Tibial artery (tissue), 4 donors: ENCODE data around the gene PKLR.
A peak's percentile ranks its signal among the peaks of the same experiment; 100 is the strongest.
"Not testable (repeated sequence)": the region's sequence is repeated elsewhere in the genome, so short reads cannot be mapped to it uniquely, and the experiment has no call there.

Experiments used
- DNase-seq, 2 donors: peaks; one replicate each; pipeline ENCODE4 v3.0.0-alpha.2; 2019
- H3K27ac ChIP-seq, 2 donors: fragments of 200-600 bp; sonication (generic) in 1 of 2; 1 replicate in 1 of 2; 2 replicates in 1 of 2; pipeline ENCODE4 v1.5.1; 2018 to 2019; ENCODE audit warnings: mild to moderate bottlenecking in 1 of 2
- H3K27me3 ChIP-seq, 2 donors: fragments of 200-600 bp; sonication (generic) in 1 of 2; one replicate each; pipeline versions ENCODE4 v1.5.1 to v1.6.0; 2016 to 2019
- H3K36me3 ChIP-seq, 3 donors: fragments of 200-600 bp; sonication (generic) in 2 of 3; one replicate each; pipeline ENCODE4 v1.5.1; 2016 to 2019; ENCODE audit warnings: mild to moderate bottlenecking in 2 of 3
- H3K4me1 ChIP-seq, 4 donors: fragments of 200-600 bp; sonication (generic) in 2 of 4; 1 replicate in 3 of 4; 2 replicates in 1 of 4; pipeline ENCODE4 v1.5.1; 2016 to 2019
- H3K4me3 ChIP-seq, 2 donors: fragments of 200-600 bp; sonication (generic) in 1 of 2; 1 replicate in 1 of 2; 2 replicates in 1 of 2; pipeline ENCODE4 v1.5.1; 2018 to 2019; ENCODE audit warnings: mild to moderate bottlenecking in 2 of 2
- H3K9me3 ChIP-seq, 3 donors: fragments of 200-600 bp; sonication (generic) in 1 of 3; one replicate each; pipeline ENCODE4 v1.5.1; 2016 to 2019
- CTCF ChIP-seq, 2 experiments: fragments of 200-600 bp in 1 of 2; fragments of 450-650 bp in 1 of 2; IDR thresholded peaks; one replicate each; pipeline ENCODE4 v1.5.1; 2017 to 2019; ENCODE audit warnings: antibody characterized with exemption in 2 of 2, mild to moderate bottlenecking in 1 of 2, moderate library complexity in 1 of 2
- intact Hi-C: fragments of 100-400 bp; cut with DNase I; formaldehyde crosslinking; loops from one replicate; pipeline ENCODE4 v1.15.0; 2023; ENCODE audit warnings: low total_unique reads

Gene PKLR

GRCh38 chr1:155253208-155253607 is 48.0 kb downstream of the PKLR start:
- DNase-seq = no peak
- no peaks in the 10 kb centered on the region for H3K27me3 ChIP-seq
- TF ChIP-seq CTCF (IDR thresholded peaks at IDR 0.05) = no peak
- peaks cover 2 to 31% (median 3%) of the 10 kb centered on the region in 3 donors for H3K36me3 ChIP-seq
- H3K27ac ChIP-seq = peak overlapping the region; percentile 96 to 97
- H3K4me3 ChIP-seq = no peak overlapping the region
- intact Hi-C loops = loop anchor here (5.0 kb wide), 1 partner anchor 69 kb away; the partner anchor contains the start of gene RUSC1
- peaks cover 0 to 47% (median 35%) of the 10 kb centered on the region in 4 donors for H3K4me1 ChIP-seq
- H3K9me3 ChIP-seq = no peaks in the 10 kb centered on the region

GRCh38 chr1:155251566-155251965 is 49.7 kb downstream of the PKLR start:
- TF ChIP-seq CTCF (IDR thresholded peaks at IDR 0.05) = no peak
- no peak for DNase-seq
- peaks cover 0 to 46% (median 35%) of the 10 kb centered on the region in 4 donors for H3K4me1 ChIP-seq
- no peak overlapping the region for H3K4me3 ChIP-seq
- H3K9me3 ChIP-seq = no peaks in the 10 kb centered on the region
- peak overlapping the region in 1 of 2 donors; percentile 56 for H3K27ac ChIP-seq
- no peaks in the 10 kb centered on the region for H3K27me3 ChIP-seq
- intact Hi-C loops = loop anchor here (2.0 to 5.0 kb wide), 2 partner anchors 71 to 341 kb away; partner anchors contain the start of gene RUSC1
- H3K36me3 ChIP-seq = peaks cover 14 to 32% (median 15%) of the 10 kb centered on the region in 3 donors

GRCh38 chr1:155250633-155251449 is 50.4 kb downstream of the PKLR start:
- DNase-seq = peak; percentile 90 to 94
- peaks cover 0 to 39% (median 32%) of the 10 kb centered on the region in 4 donors for H3K4me1 ChIP-seq
- H3K9me3 ChIP-seq = no peaks in the 10 kb centered on the region
- intact Hi-C loops = loop anchor here (2.0 to 5.0 kb wide), 2 partner anchors 71 to 342 kb away; partner anchors contain the start of gene RUSC1
- H3K36me3 ChIP-seq = peaks cover 14 to 28% (median 15%) of the 10 kb centered on the region in 3 donors
- TF ChIP-seq CTCF (IDR thresholded peaks at IDR 0.05) = peak; percentile 100
- H3K4me3 ChIP-seq = peak overlapping the region in 1 of 2 donors; percentile 19
- H3K27me3 ChIP-seq = no peaks in the 10 kb centered on the region
- H3K27ac ChIP-seq = peak overlapping the region; percentile 56 to 59

GRCh38 chr1:155250246-155250632 is 51.0 kb downstream of the PKLR start:
- Histone ChIP-seq H3K27me3 (no peaks in the 10 kb centered on the region), H3K36me3 (peaks cover 14 to 28% (median 15%) of the 10 kb centered on the region in 3 donors), H3K9me3 (no peaks in the 10 kb centered on the region), H3K4me3 (peak overlapping the region in 1 of 2 donors; percentile 19), H3K4me1 (peaks cover 0 to 38% (median 31%) of the 10 kb centered on the region in 4 donors), H3K27ac (peak overlapping the region; percentile 56 to 59)
- no peak for TF ChIP-seq CTCF (IDR thresholded peaks at IDR 0.05)
- no peak for DNase-seq
- intact Hi-C loops = loop anchor here (2.0 to 5.0 kb wide), 2 partner anchors 72 to 343 kb away; partner anchors contain the start of gene RUSC1

GRCh38 chr1:155247667-155248553 is 53.3 kb downstream of the PKLR start:
- intact Hi-C loops = no loop called here
- Histone ChIP-seq H3K36me3 (peaks cover 14 to 28% (median 15%) of the 10 kb centered on the region in 3 donors), H3K27ac (no peak overlapping the region), H3K4me1 (peaks cover 0 to 32% (median 25%) of the 10 kb centered on the region in 4 donors), H3K9me3 (no peaks in the 10 kb centered on the region), H3K4me3 (no peak overlapping the region), H3K27me3 (no peaks in the 10 kb centered on the region)
- no peak for DNase-seq
- no peak for TF ChIP-seq CTCF (IDR thresholded peaks at IDR 0.05)

GRCh38 chr1:155246796-155247195 is 54.4 kb downstream of the PKLR start:
- H3K4me3 ChIP-seq, intact Hi-C loops, H3K27ac ChIP-seq, H3K27me3 ChIP-seq, H3K9me3 ChIP-seq, DNase-seq: not testable (repeated sequence)
- Histone ChIP-seq H3K4me1 (peaks cover 0 to 42% (median 30%) of the 10 kb centered on the region in 4 donors), H3K36me3 (peaks cover 14 to 28% (median 15%) of the 10 kb centered on the region in 3 donors)
